H1 (cell line): ENCODE results near the gene SYF2. TPM values are rescaled to one million over a fixed set of nuclear protein-coding genes. Genes with fewer than 3 reads are reported as not detected.

Experiments used
- CTCF ChIA-PET: fragments of 300-600 bp; sonication (Branson Sonifier 250); formaldehyde crosslinking; loops from one replicate; lab custom pipeline; 2021; ENCODE audit not compliant: partially characterized antibody; lab: Charles Lee
- POLR2A ChIA-PET: fragments of 300-600 bp; sonication (Branson Sonifier 250); formaldehyde crosslinking; loops from one replicate; lab custom pipeline; 2021; ENCODE audit warnings: inconsistent platforms; ENCODE audit not compliant: partially characterized antibody; lab: Charles Lee
- DNase-seq, 2 experiments: peaks; one replicate each; pipeline versions ENCODE4 v3.0.0 to v3.0.0-alpha.2; 2010 to 2022; ENCODE audit warnings: low spot score in 2 of 2, low read depth in 1 of 2, mixed read lengths in 1 of 2
- FAIRE-seq: peaks from 2 replicates; lab custom pipeline; 2011; peaks lifted over from hg19 to GRCh38; lab: Jason Lieb, UNC
- H2AFZ ChIP-seq: 2 replicates; pipeline ENCODE4 v1.8.1; 2012; ENCODE audit warnings: low read length, inconsistent platforms
- H2AK5ac ChIP-seq: 2 replicates; pipeline ENCODE4 v1.6.1; 2013; ENCODE audit warnings: low read depth, low read length
- H2BK120ac ChIP-seq: replicated peaks from 2 replicates; pipeline ENCODE3; 2013; ENCODE audit warnings: low read depth, low read length, inconsistent platforms
- H2BK12ac ChIP-seq: 2 replicates; pipeline ENCODE4 v1.6.1; 2013; ENCODE audit warnings: low read depth, low read length
- H2BK15ac ChIP-seq: 2 replicates; pipeline ENCODE4 v1.6.1; 2013; ENCODE audit warnings: low read length
- H2BK20ac ChIP-seq: 2 replicates; pipeline ENCODE4 v1.6.1; 2013; ENCODE audit warnings: low read length
- H2BK5ac ChIP-seq: 2 replicates; pipeline ENCODE4 v1.6.1; 2013; ENCODE audit warnings: low read depth, low read length
- H3K14ac ChIP-seq: 2 replicates; pipeline ENCODE4 v1.6.1; 2013; ENCODE audit warnings: inconsistent platforms; ENCODE audit not compliant: insufficient read length
- H3K18ac ChIP-seq: 2 replicates; pipeline ENCODE4 v1.6.1; 2013; ENCODE audit warnings: low read length; ENCODE audit errors: extremely low read depth
- H3K23ac ChIP-seq: 2 replicates; pipeline ENCODE4 v1.6.1; 2013; ENCODE audit warnings: inconsistent platforms; ENCODE audit not compliant: insufficient read length
- H3K23me2 ChIP-seq: 2 replicates; pipeline ENCODE4 v1.6.1; 2013; ENCODE audit warnings: low read depth, low read length
- H3K27ac ChIP-seq: 2 replicates; pipeline ENCODE4 v1.6.1; 2011; ENCODE audit warnings: low read depth, low read length, inconsistent platforms
- H3K27me3 ChIP-seq, 4 experiments: replicated peaks in 1 of 4; 1 replicate in 1 of 4; 2 replicates in 3 of 4; pipeline versions ENCODE4 v1.6.1 to v1.8.1; 2011 to 2013; ENCODE audit warnings: low read length in 3 of 4, mild to moderate bottlenecking in 3 of 4, inconsistent platforms in 2 of 4, mixed read lengths in 2 of 4, moderate library complexity in 1 of 4; ENCODE audit not compliant: control insufficient read depth in 3 of 4, insufficient read depth in 3 of 4; ENCODE audit errors: extremely low read depth in 1 of 4
- H3K36me3 ChIP-seq, 4 experiments: 2 replicates each; pipeline versions ENCODE4 v1.6.1 to v1.8.1; 2011 to 2013; ENCODE audit warnings: mild to moderate bottlenecking in 4 of 4, low read length in 3 of 4, moderate library complexity in 2 of 4, control low read depth in 1 of 4, inconsistent platforms in 1 of 4; ENCODE audit not compliant: insufficient read depth in 4 of 4, control insufficient read depth in 2 of 4
- H3K4ac ChIP-seq: replicated peaks from 2 replicates; pipeline ENCODE3; 2013; ENCODE audit warnings: low read length, low read depth, mixed read lengths, inconsistent platforms; ENCODE audit not compliant: insufficient read length
- H3K4me1 ChIP-seq, 4 experiments: replicated peaks in 1 of 4; 1 replicate in 1 of 4; 2 replicates in 3 of 4; pipeline versions ENCODE4 v1.6.1 to v1.8.1; 2011 to 2013; ENCODE audit warnings: low read length in 3 of 4, inconsistent platforms in 2 of 4, mixed read lengths in 1 of 4; ENCODE audit not compliant: insufficient read depth in 4 of 4, control insufficient read depth in 3 of 4
- H3K4me2 ChIP-seq, 2 experiments: 2 replicates each; pipeline versions ENCODE4 v1.6.1 to v1.8.1; 2011 to 2013; ENCODE audit warnings: low read depth in 2 of 2, low read length in 2 of 2, control low read depth in 1 of 2, inconsistent platforms in 1 of 2, mild to moderate bottlenecking in 1 of 2; ENCODE audit not compliant: insufficient read depth in 1 of 2
- H3K4me3 ChIP-seq, 4 experiments: fragments of 200-600, 300-600 bp in 1 of 4; sonication (generic), shearing (Covaris generic), sonication (Bioruptor Twin) in 1 of 4; 2 replicates each; pipeline versions ENCODE4 v1.5.1 to v1.8.1; 2011 to 2016; ENCODE audit warnings: low read length in 4 of 4, low read depth in 3 of 4, control low read depth in 2 of 4, inconsistent platforms in 2 of 4, mild to moderate bottlenecking in 2 of 4, mixed read lengths in 1 of 4, moderate library complexity in 1 of 4; ENCODE audit not compliant: insufficient read depth in 2 of 4; ENCODE audit errors: extremely low read depth in 1 of 4
- H3K56ac ChIP-seq: replicated peaks from 2 replicates; pipeline ENCODE3; 2013; ENCODE audit warnings: low read depth, mild to moderate bottlenecking, mixed read lengths, low read length, inconsistent platforms; ENCODE audit not compliant: insufficient read length
- H3K79me1 ChIP-seq: 2 replicates; pipeline ENCODE4 v1.6.1; 2013; ENCODE audit warnings: low read depth, low read length, control low read depth
- H3K79me2 ChIP-seq, 2 experiments: 2 replicates each; pipeline versions ENCODE4 v1.6.1 to v1.8.1; 2012 to 2013; ENCODE audit warnings: low read length in 2 of 2, mild to moderate bottlenecking in 2 of 2, inconsistent platforms in 1 of 2; ENCODE audit not compliant: insufficient read depth in 2 of 2, control insufficient read depth in 1 of 2
- H3K9ac ChIP-seq, 4 experiments: replicated peaks in 1 of 4; 1 replicate in 1 of 4; 2 replicates in 3 of 4; pipeline versions ENCODE4 v1.6.1 to v1.8.1; 2011 to 2013; ENCODE audit warnings: low read depth in 3 of 4, low read length in 3 of 4, control low read depth in 2 of 4, mild to moderate bottlenecking in 2 of 4, moderate library complexity in 2 of 4, inconsistent platforms in 1 of 4; ENCODE audit errors: extremely low read depth in 1 of 4
- H3K9me3 ChIP-seq, 2 experiments: 2 replicates each; pipeline versions ENCODE4 v1.6.1 to v1.8.1; 2012 to 2013; ENCODE audit warnings: mild to moderate bottlenecking in 2 of 2, moderate library complexity in 2 of 2, control low read depth in 1 of 2, inconsistent platforms in 1 of 2, low read depth in 1 of 2, low read length in 1 of 2, mixed read lengths in 1 of 2; ENCODE audit not compliant: insufficient read depth in 2 of 2
- H4K20me1 ChIP-seq, 2 experiments: replicated peaks in 1 of 2; 2 replicates each; pipeline versions ENCODE3 to v1.8.1; 2011 to 2013; ENCODE audit warnings: inconsistent platforms in 2 of 2, low read length in 2 of 2, mild to moderate bottlenecking in 1 of 2; ENCODE audit not compliant: insufficient read depth in 2 of 2, control insufficient read depth in 1 of 2
- H4K5ac ChIP-seq: 2 replicates; pipeline ENCODE4 v1.6.1; 2013; ENCODE audit warnings: low read length, low read depth, mixed read lengths, inconsistent platforms; ENCODE audit not compliant: insufficient read length
- H4K8ac ChIP-seq: 2 replicates; pipeline ENCODE4 v1.8.0; 2013; ENCODE audit warnings: mild to moderate bottlenecking, moderate library complexity, low read length, inconsistent platforms; ENCODE audit not compliant: insufficient read depth; ENCODE audit errors: extremely low read depth
- H4K91ac ChIP-seq: replicated peaks from 2 replicates; pipeline ENCODE3; 2013; ENCODE audit warnings: low read length, mixed read lengths, inconsistent platforms; ENCODE audit not compliant: insufficient read length
- CREB1 ChIP-seq: IDR thresholded peaks from 2 replicates; pipeline ENCODE4 v1.6.1; 2012; ENCODE audit warnings: inconsistent platforms
- E2F6 ChIP-seq: IDR thresholded peaks from 2 replicates; pipeline ENCODE4 v1.6.1; 2012; ENCODE audit warnings: inconsistent platforms
- JUN ChIP-seq: IDR thresholded peaks from 2 replicates; pipeline ENCODE4 v1.6.1; 2011; ENCODE audit warnings: low read depth, mild to moderate bottlenecking, improper control_type of control experiment, low read length
- NANOG ChIP-seq: IDR thresholded peaks from 2 replicates; pipeline ENCODE4 v1.6.1; 2011; ENCODE audit warnings: low read length, low read depth, mild to moderate bottlenecking, inconsistent platforms; ENCODE audit not compliant: insufficient read depth, poor library complexity, severe bottlenecking
- PHF8 ChIP-seq: fragments of 200-600 bp; sonication (generic); conservative IDR thresholded peaks from 2 replicates; pipeline ENCODE4 v1.7.1; 2012; ENCODE audit warnings: low read depth, mild to moderate bottlenecking, inconsistent platforms, low read length, moderate library complexity
- POLR2A ChIP-seq, 2 experiments: IDR thresholded peaks; 1 replicate in 1 of 2; 2 replicates in 1 of 2; pipeline ENCODE4 v1.6.1; 2011; ENCODE audit warnings: low read depth in 2 of 2, low read length in 2 of 2, mild to moderate bottlenecking in 2 of 2; ENCODE audit errors: control extremely low read depth in 1 of 2
- RAD21 ChIP-seq, 2 experiments: IDR thresholded peaks in 1 of 2; conservative IDR thresholded peaks in 1 of 2; 2 replicates each; pipeline ENCODE4 v1.6.1; 2011; ENCODE audit warnings: low read depth in 2 of 2, low read length in 2 of 2, improper control_type of control experiment in 1 of 2, inconsistent platforms in 1 of 2, mild to moderate bottlenecking in 1 of 2, moderate library complexity in 1 of 2
- RFX5 ChIP-seq: IDR thresholded peaks from 2 replicates; pipeline ENCODE4 v1.6.1; 2011; ENCODE audit warnings: low read depth, low read length, improper control_type of control experiment, borderline replicate concordance
- ZNF274 ChIP-seq: IDR thresholded peaks from 2 replicates; pipeline ENCODE4 v1.7.0; 2012; ENCODE audit warnings: low read length, borderline replicate concordance; ENCODE audit errors: extremely low read depth
- WGBS, 2 experiments: shearing (Covaris generic) in 1 of 2; methylation state at CpG; one replicate each; pipeline versions ENCODE4 v1.1.6 to v1.1.7; 2013 to 2015; ENCODE audit warnings: low lambda C conversion rate in 2 of 2, mixed read lengths in 2 of 2, inconsistent platforms in 1 of 2, low coverage in 1 of 2, missing lambda C conversion rate in 1 of 2; ENCODE audit not compliant: insufficient replicate concordance in 2 of 2, insufficient coverage in 1 of 2, insufficient read length in 1 of 2; ENCODE audit errors: extremely low coverage in 1 of 2, missing lambda C conversion rate in 1 of 2; 5-methylcytosine and 5-hydroxymethylcytosine counted together
- polyA plus RNA-seq, 7 experiments: library from polyadenylated mRNA; depleted of rRNA in 3 of 7; stranded (reverse) in 5 of 7; unstranded in 2 of 7; fragments of >200 nt in 5 of 7; fragments of 200-250 nt in 2 of 7; gene quantifications; 1 replicate in 5 of 7; 2 replicates in 1 of 7; 4 replicates in 1 of 7; pipeline versions ENCODE4 v1.2.1 to v1.2.3, GENCODE V29; 2011 to 2013; ENCODE audit warnings: missing spikeins in 2 of 7, mixed read lengths in 2 of 7
- total RNA-seq: library from RNA; stranded (reverse); fragmentation: NEBNext Ultra II Directional; extraction: Animal tissue kit (Norgen Biotek cat#: 25700); gene quantifications from 2 replicates; pipeline ENCODE4 v1.2.1, GENCODE V29; 2021

SYF2 gene
- total and polyA plus RNA-seq, 2 of the 8 experiments (the other 6 are each of a cell fraction or from before 2014, with no cell fraction given): 7.5 to 33.0 TPM

- Histone ChIP-seq H3K14ac (no peak overlapping the region), H3K56ac (no peak overlapping the region), H3K27me3 (no peaks in the 10 kb centered on the region), H2BK5ac (no peak overlapping the region), H3K9me3 (no peaks in the 10 kb centered on the region), H3K9ac (no peak overlapping the region), H3K79me2 (no peaks in the 10 kb centered on the region), H3K27ac (no peak overlapping the region), H4K91ac (no peak overlapping the region), H3K4me1 (no peaks in the 10 kb centered on the region; a peak in 1 of 7 replicates), H3K4me3 (no peak overlapping the region), H2BK12ac (no peak overlapping the region), H3K18ac (no peak overlapping the region), H2BK15ac (no peak overlapping the region), H3K4ac (no peak overlapping the region), H2BK120ac (no peak overlapping the region), H2AFZ (no peak overlapping the region), H3K23ac (no peak overlapping the region), H4K5ac (no peak overlapping the region), H3K79me1 (no peaks in the 10 kb centered on the region), H3K23me2 (no peaks in the 10 kb centered on the region), H4K8ac (no peak overlapping the region), H3K36me3 (no peaks in the 10 kb centered on the region), H4K20me1 (no peaks in the 10 kb centered on the region), H2BK20ac (no peak overlapping the region), H3K4me2 (no peak overlapping the region), H2AK5ac (no peak overlapping the region)
- POLR2A ChIA-PET: interaction anchor here (1.2 kb wide), 1 partner anchor 26 kb away, joined by 5 read pairs; the partner anchor contains the start of gene SYF2
- FAIRE-seq: no peak
- WGBS, 2 experiments: 90% methylated on average over 5 of the region's 5 CpGs; no CpG with 5 or more reads in 1 of the 2 experiments
- DNase-seq: no peak
- TF ChIP-seq ZNF274: no peak
- no peak for TF ChIP-seq PHF8
- TF ChIP-seq JUN: no peak
- no peak for TF ChIP-seq E2F6
- no peak for TF ChIP-seq NANOG
- no peak for TF ChIP-seq POLR2A (IDR thresholded peaks at IDR 0.05; ENCODE audit: control extremely low read depth in 1 of 2, low read depth in 2 of 2, low read length in 2 of 2)
- TF ChIP-seq RAD21 (IDR thresholded peaks at IDR 0.05 in 1 of 2, conservative IDR thresholded peaks at IDR 0.05 in 1 of 2; ENCODE audit: low read depth in 2 of 2, low read length in 2 of 2): no peak
- TF ChIP-seq RFX5: no peak
- no peak for TF ChIP-seq CREB1
- CTCF ChIA-PET: interaction anchor here (0.6 to 5.2 kb wide), 32 partner anchors 8 to 370 kb away, joined by 3 to 50 read pairs (median 4); no protein-coding TSS in a partner anchor
These were observed 26.1 kb downstream of the SYF2 start for GRCh38 chr1:25206201-25206600.
